K562 (cell line): ENCODE results near the gene DOCK6.

Experiments used
- ARNT ChIP-seq, 2 experiments: fragments of 450-650 bp; IDR thresholded peaks; 2 replicates each; pipeline ENCODE4 v1.6.1; 2016; ENCODE audit warnings: mild to moderate bottlenecking in 1 of 2
- CXXC5 ChIP-seq: fragments of 250-450 bp; sonication (Bioruptor Pico); IDR thresholded peaks from 2 replicates; pipeline ENCODE4 v1.8.0; 2022; ENCODE audit warnings: inconsistent platforms, mild to moderate bottlenecking, moderate library complexity
- DPF2 ChIP-seq: fragments of 450-650 bp; IDR thresholded peaks from 2 replicates; pipeline ENCODE4 v1.6.1; 2016
- EHMT2 ChIP-seq: fragments of 450-650 bp; IDR thresholded peaks from 2 replicates; pipeline ENCODE4 v1.6.1; 2018; ENCODE audit warnings: antibody characterized with exemption
- GTF2F1 ChIP-seq: IDR thresholded peaks from 2 replicates; pipeline ENCODE4 v1.6.1; 2011; ENCODE audit warnings: low read depth, low read length, improper control_type of control experiment
- POLR2A ChIP-seq: fragments of 450-650 bp; conservative IDR thresholded peaks from 2 replicates; pipeline ENCODE4 v1.6.1; 2016
- RBM22 ChIP-seq: fragments of 200-400 bp; formaldehyde crosslinking; IDR thresholded peaks from 2 replicates; pipeline ENCODE4 v1.6.1; 2018; ENCODE audit warnings: low read length, low read depth; ENCODE audit not compliant: poor library complexity, severe bottlenecking
- RFX5 ChIP-seq: IDR thresholded peaks from 2 replicates; pipeline ENCODE4 v1.6.1; 2011; ENCODE audit warnings: low read depth, mild to moderate bottlenecking, improper control_type of control experiment, low read length
- SMC3 ChIP-seq: conservative IDR thresholded peaks from 2 replicates; pipeline ENCODE4 v1.6.1; 2011; ENCODE audit warnings: low read depth, low read length, improper control_type of control experiment; ENCODE audit not compliant: insufficient read depth
- SP1 ChIP-seq: sonication (generic); formaldehyde crosslinking; IDR thresholded peaks from 2 replicates; pipeline ENCODE4 v1.8.1; 2022; ENCODE audit warnings: mild to moderate bottlenecking, missing genetic modification reagents
- ZNF217 ChIP-seq: sonication (generic); formaldehyde crosslinking; IDR thresholded peaks from 2 replicates; pipeline ENCODE4 v1.8.0; 2022; ENCODE audit warnings: mild to moderate bottlenecking, missing genetic modification reagents
- ZNF778 ChIP-seq: fragments of 450-650 bp; formaldehyde crosslinking; IDR thresholded peaks from 2 replicates; pipeline ENCODE4 v1.4.0; 2020; ENCODE audit warnings: mild to moderate bottlenecking, moderate library complexity
- TF ChIP-seq, protein P1 (sequence below): fragments of 450-650 bp; formaldehyde crosslinking; IDR thresholded peaks from 2 replicates; pipeline ENCODE4 v1.4.0; 2022; ENCODE audit warnings: missing genetic modification characterization
- TF ChIP-seq, protein P2 (sequence below), 3 experiments: IDR thresholded peaks in 2 of 3; conservative IDR thresholded peaks in 1 of 3; 2 replicates each; pipeline ENCODE4 v1.5.1; 2011 to 2012; ENCODE audit warnings: low read length in 3 of 3, mild to moderate bottlenecking in 3 of 3, control low read depth in 2 of 3, improper control_type of control experiment in 1 of 3, inconsistent platforms in 1 of 3, low read depth in 1 of 3, mixed read lengths in 1 of 3, moderate library complexity in 1 of 3; ENCODE audit not compliant: insufficient read depth in 2 of 3

DNA sequence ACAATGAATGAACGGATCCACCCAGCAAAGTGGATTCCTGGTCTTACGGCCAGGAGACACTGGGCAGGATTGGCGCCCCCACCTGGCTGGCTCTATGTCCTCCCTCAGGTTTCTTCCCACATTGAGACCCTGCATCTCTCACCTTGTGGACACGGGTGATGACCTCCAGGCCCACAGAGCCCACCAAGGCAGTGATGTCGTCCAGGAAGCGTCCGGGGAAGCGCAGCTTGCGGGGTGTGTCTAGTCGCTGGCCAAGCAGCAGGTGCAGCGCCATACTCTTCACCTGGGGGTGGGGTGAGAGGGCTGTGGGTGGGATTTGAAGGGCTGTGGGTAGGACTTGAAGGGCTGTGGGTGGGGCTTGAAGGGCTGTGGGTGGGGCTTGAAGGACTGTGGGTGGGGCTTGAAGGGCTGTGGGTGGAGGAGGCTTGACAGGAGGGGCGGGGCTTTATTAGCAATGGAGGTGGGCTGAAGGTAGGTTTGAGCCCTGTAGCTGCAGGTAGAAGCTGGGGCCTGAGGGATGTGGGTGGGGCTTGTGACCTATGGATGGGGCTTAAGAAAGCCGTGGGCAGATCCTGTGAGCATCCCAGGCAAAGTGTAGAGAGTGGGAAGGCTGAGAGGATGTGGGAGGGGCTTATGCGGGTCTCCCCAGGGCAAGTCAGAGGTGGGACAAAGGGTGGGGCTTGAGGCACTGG, 35.0 kb downstream of the DOCK6 start:
- TF ChIP-seq RBM22 = no peak
- no peak for TF ChIP-seq ARNT (IDR thresholded peaks at IDR 0.05)
- TF ChIP-seq RFX5 = no peak
- no peak for TF ChIP-seq ZNF778 (CRISPR knock-in tag)
- no peak for TF ChIP-seq EHMT2
- TF ChIP-seq CXXC5 (CRISPR knock-in tag) = no peak
- TF ChIP-seq, protein P1, sequence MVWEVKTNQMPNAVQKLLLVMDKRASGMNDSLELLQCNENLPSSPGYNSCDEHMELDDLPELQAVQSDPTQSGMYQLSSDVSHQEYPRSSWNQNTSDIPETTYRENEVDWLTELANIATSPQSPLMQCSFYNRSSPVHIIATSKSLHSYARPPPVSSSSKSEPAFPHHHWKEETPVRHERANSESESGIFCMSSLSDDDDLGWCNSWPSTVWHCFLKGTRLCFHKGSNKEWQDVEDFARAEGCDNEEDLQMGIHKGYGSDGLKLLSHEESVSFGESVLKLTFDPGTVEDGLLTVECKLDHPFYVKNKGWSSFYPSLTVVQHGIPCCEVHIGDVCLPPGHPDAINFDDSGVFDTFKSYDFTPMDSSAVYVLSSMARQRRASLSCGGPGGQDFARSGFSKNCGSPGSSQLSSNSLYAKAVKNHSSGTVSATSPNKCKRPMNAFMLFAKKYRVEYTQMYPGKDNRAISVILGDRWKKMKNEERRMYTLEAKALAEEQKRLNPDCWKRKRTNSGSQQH (CRISPR knock-in tag) = no peak
- no peak for TF ChIP-seq SP1 (CRISPR knock-in tag)
- TF ChIP-seq DPF2 = no peak
- TF ChIP-seq SMC3 = 0 out of 2 replicates have a peak, but pooled peaks have one; percentile 11
- TF ChIP-seq, protein P2, sequence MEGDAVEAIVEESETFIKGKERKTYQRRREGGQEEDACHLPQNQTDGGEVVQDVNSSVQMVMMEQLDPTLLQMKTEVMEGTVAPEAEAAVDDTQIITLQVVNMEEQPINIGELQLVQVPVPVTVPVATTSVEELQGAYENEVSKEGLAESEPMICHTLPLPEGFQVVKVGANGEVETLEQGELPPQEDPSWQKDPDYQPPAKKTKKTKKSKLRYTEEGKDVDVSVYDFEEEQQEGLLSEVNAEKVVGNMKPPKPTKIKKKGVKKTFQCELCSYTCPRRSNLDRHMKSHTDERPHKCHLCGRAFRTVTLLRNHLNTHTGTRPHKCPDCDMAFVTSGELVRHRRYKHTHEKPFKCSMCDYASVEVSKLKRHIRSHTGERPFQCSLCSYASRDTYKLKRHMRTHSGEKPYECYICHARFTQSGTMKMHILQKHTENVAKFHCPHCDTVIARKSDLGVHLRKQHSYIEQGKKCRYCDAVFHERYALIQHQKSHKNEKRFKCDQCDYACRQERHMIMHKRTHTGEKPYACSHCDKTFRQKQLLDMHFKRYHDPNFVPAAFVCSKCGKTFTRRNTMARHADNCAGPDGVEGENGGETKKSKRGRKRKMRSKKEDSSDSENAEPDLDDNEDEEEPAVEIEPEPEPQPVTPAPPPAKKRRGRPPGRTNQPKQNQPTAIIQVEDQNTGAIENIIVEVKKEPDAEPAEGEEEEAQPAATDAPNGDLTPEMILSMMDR (IDR thresholded peaks at IDR 0.05 in 2 of 3, conservative IDR thresholded peaks at IDR 0.05 in 1 of 3; ENCODE audit: insufficient read depth in 2 of 3, low read depth in 1 of 3, low read length in 3 of 3) = peak; percentile 53 to 82 (median 66)
- TF ChIP-seq GTF2F1 = no peak
- TF ChIP-seq POLR2A = no peak
- no peak for TF ChIP-seq ZNF217 (CRISPR knock-in tag)
